MM.1S (cell line): ENCODE results near the gene TRIM5.

Source experiments
- DNase-seq: peaks from one replicate; pipeline ENCODE4 v3.0.0-alpha.2; 2015
- H2AFZ ChIP-seq: fragments of 300-600 bp; sonication (generic); 2 replicates; pipeline ENCODE4 v1.6.0; 2016; ENCODE audit warnings: antibody characterized with exemption, low read length
- H3F3A ChIP-seq: fragments of 300-600 bp; sonication (generic); 2 replicates; pipeline ENCODE4 v1.6.1; 2016; ENCODE audit warnings: mild to moderate bottlenecking, antibody characterized with exemption, low read length, moderate library complexity, mixed read lengths; ENCODE audit not compliant: insufficient read depth
- H3K27ac ChIP-seq: fragments of 300-600 bp; sonication (generic); 2 replicates; pipeline ENCODE4 v1.5.1; 2016; ENCODE audit warnings: mild to moderate bottlenecking, low read length
- H3K27me3 ChIP-seq: fragments of 300-600 bp; sonication (generic); replicated peaks from 2 replicates; pipeline ENCODE4 v1.6.0; 2016; ENCODE audit warnings: low read length; ENCODE audit not compliant: insufficient read depth
- H3K36me3 ChIP-seq: fragments of 300-600 bp; sonication (generic); replicated peaks from 2 replicates; pipeline ENCODE4 v1.6.1; 2016; ENCODE audit warnings: mild to moderate bottlenecking, low read length, mixed read lengths; ENCODE audit not compliant: insufficient read depth
- H3K4me1 ChIP-seq: fragments of 300-600 bp; sonication (generic); 2 replicates; pipeline ENCODE4 v1.6.1; 2016; ENCODE audit warnings: low read length, mixed read lengths
- H3K4me2 ChIP-seq: fragments of 300-600 bp; sonication (generic); 2 replicates; pipeline ENCODE4 v1.6.0; 2016; ENCODE audit warnings: low read depth, low read length
- H3K4me3 ChIP-seq: fragments of 300-600 bp; sonication (generic); 2 replicates; pipeline ENCODE4 v1.5.1; 2016; ENCODE audit warnings: low read length, mixed read lengths
- H3K79me2 ChIP-seq: fragments of 300-600 bp; sonication (generic); 2 replicates; pipeline ENCODE4 v1.6.1; 2016; ENCODE audit warnings: mixed run types, low read length, mixed read lengths
- H3K9ac ChIP-seq: fragments of 300-600 bp; sonication (generic); 2 replicates; pipeline ENCODE4 v1.6.1; 2016; ENCODE audit warnings: low read length, mixed read lengths
- H3K9me2 ChIP-seq: fragments of 300-600 bp; sonication (generic); replicated peaks from 2 replicates; pipeline ENCODE4 v1.6.1; 2016; ENCODE audit warnings: mild to moderate bottlenecking, low read length, mixed read lengths; ENCODE audit not compliant: insufficient read depth
- H3K9me3 ChIP-seq: fragments of 300-600 bp; sonication (generic); replicated peaks from 2 replicates; pipeline ENCODE4 v1.6.1; 2016; ENCODE audit warnings: mild to moderate bottlenecking, low read length, mixed read lengths; ENCODE audit not compliant: insufficient read depth
- H4K20me1 ChIP-seq: fragments of 300-600 bp; sonication (generic); 2 replicates; pipeline ENCODE4 v1.6.1; 2016; ENCODE audit warnings: mild to moderate bottlenecking, low read length, moderate library complexity, mixed read lengths; ENCODE audit not compliant: insufficient read depth
- CTCF ChIP-seq: fragments of 300-600 bp; sonication (generic); IDR thresholded peaks from 2 replicates; pipeline ENCODE4 v1.5.1; 2016; ENCODE audit warnings: antibody characterized with exemption, low read length, mixed read lengths
- EZH2 ChIP-seq: fragments of 300-600 bp; sonication (generic); optimal IDR thresholded peaks from 2 replicates; pipeline ENCODE3; 2017; ENCODE audit warnings: low read depth, mild to moderate bottlenecking, antibody characterized with exemption, low read length, mixed read lengths
- EZH2phosphoT487 ChIP-seq: fragments of 300-600 bp; sonication (generic); IDR thresholded peaks from 2 replicates; pipeline ENCODE4 v1.6.1; 2018; ENCODE audit warnings: antibody characterized with exemption, low read length

The TRIM5 gene

DNA sequence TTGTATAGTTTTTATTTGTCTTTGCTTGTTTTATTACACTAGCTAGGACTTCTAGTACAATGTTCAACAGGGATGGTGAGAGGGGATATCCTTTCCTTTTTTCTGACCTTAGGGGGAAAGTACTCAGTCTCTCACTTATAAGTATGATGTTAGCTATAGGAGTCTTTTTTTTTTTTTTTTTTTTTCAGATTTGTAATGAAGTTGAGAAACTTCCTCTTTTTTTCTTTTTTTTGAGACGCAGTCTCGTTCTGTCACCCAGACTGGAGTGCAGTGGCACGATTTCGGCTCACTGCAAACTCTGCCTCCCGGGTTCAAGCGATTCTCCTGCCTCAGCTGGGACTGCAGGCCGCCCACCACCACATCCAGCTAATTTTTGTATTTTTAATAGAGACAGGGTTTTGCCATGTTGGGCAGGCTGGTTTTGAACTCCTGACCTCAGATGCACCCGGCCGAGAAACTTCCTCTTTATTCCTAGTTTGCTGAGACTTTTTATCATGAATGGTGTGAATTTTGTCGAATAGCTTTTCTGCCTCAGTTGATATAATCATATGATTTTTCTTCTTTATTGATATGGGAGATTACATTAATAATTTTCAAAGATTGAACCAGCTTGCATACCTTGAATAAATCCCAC lies 15.7 kb upstream of the TRIM5 start:
- no peak for TF ChIP-seq EZH2phosphoT487
- no peak for TF ChIP-seq EZH2
- no peak for TF ChIP-seq CTCF
- no peaks in the 10 kb centered on the region for H3K79me2 ChIP-seq
- no peak overlapping the region for H3K27ac ChIP-seq
- no peak for DNase-seq
- H3K9ac ChIP-seq, result no peak overlapping the region
- no peaks in the 10 kb centered on the region for H3K27me3 ChIP-seq
- no peaks in the 10 kb centered on the region for H3F3A ChIP-seq
- H3K4me1 ChIP-seq, result no peaks in the 10 kb centered on the region
- H3K36me3 ChIP-seq, result no peaks in the 10 kb centered on the region
- H3K9me2 ChIP-seq, result no peaks in the 10 kb centered on the region
- H3K4me2 ChIP-seq, result no peak overlapping the region
- no peak overlapping the region for H3K4me3 ChIP-seq
- no peaks in the 10 kb centered on the region for H4K20me1 ChIP-seq
- no peak overlapping the region for H2AFZ ChIP-seq
- no peaks in the 10 kb centered on the region for H3K9me3 ChIP-seq

GRCh38 chr11:5698281-5698680 lies 13.4 kb upstream of the TRIM5 start:
- no peak overlapping the region for H3K4me3 ChIP-seq
- H3K9me3 ChIP-seq, result no peaks in the 10 kb centered on the region
- H3K79me2 ChIP-seq, result no peaks in the 10 kb centered on the region
- H2AFZ ChIP-seq, result no peak overlapping the region
- H3F3A ChIP-seq, result no peaks in the 10 kb centered on the region
- no peaks in the 10 kb centered on the region for H3K9me2 ChIP-seq
- 0 out of 2 replicates have a peak, but pooled peaks cover 4% of the 10 kb centered on the region for H3K27me3 ChIP-seq
- no peaks in the 10 kb centered on the region for H3K36me3 ChIP-seq
- no peak overlapping the region for H3K4me2 ChIP-seq
- no peaks in the 10 kb centered on the region for H3K4me1 ChIP-seq
- no peak overlapping the region for H3K27ac ChIP-seq
- H4K20me1 ChIP-seq, result no peaks in the 10 kb centered on the region
- H3K9ac ChIP-seq, result no peak overlapping the region
- DNase-seq, result no peak
- no peak for TF ChIP-seq EZH2phosphoT487
- no peak for TF ChIP-seq CTCF
- no peak for TF ChIP-seq EZH2

DNA sequence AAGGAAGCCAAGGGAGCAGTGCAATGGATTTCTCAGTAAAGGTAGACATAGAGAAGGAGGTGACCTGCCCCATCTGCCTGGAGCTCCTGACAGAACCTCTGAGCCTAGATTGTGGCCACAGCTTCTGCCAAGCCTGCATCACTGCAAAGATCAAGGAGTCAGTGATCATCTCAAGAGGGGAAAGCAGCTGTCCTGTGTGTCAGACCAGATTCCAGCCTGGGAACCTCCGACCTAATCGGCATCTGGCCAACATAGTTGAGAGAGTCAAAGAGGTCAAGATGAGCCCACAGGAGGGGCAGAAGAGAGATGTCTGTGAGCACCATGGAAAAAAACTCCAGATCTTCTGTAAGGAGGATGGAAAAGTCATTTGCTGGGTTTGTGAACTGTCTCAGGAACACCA lies 11.3 kb upstream of the TRIM5 start:
- no peaks in the 10 kb centered on the region for H3K9me3 ChIP-seq
- H4K20me1 ChIP-seq, result no peaks in the 10 kb centered on the region
- peaks cover 17% of the 10 kb centered on the region for H3K27me3 ChIP-seq
- H3K4me3 ChIP-seq, result no peak overlapping the region
- no peak for TF ChIP-seq EZH2
- no peak for TF ChIP-seq CTCF
- no peak for TF ChIP-seq EZH2phosphoT487
- no peak overlapping the region for H3K27ac ChIP-seq
- H3K36me3 ChIP-seq, result no peaks in the 10 kb centered on the region
- no peak overlapping the region for H3K4me2 ChIP-seq
- no peaks in the 10 kb centered on the region for H3F3A ChIP-seq
- no peak for DNase-seq
- H3K9me2 ChIP-seq, result no peaks in the 10 kb centered on the region
- H3K79me2 ChIP-seq, result no peaks in the 10 kb centered on the region
- H3K9ac ChIP-seq, result no peak overlapping the region
- no peak overlapping the region for H2AFZ ChIP-seq
- H3K4me1 ChIP-seq, result no peaks in the 10 kb centered on the region
